Caki2 (cell line): ENCODE measurements around the gene COTL1. TPM values are rescaled to one million over a fixed set of nuclear protein-coding genes. Genes with fewer than 3 reads are reported as not detected.
"Not testable (repeated sequence)": the region's sequence is repeated elsewhere in the genome, so short reads cannot be mapped to it uniquely, and the experiment has no call there.

Source experiments
- DNase-seq: peaks from one replicate; pipeline ENCODE4 v3.0.0-alpha.2; 2015; ENCODE audit warnings: low read depth
- in situ Hi-C: cut with HindIII; loops from 2 replicates; pipeline ENCODE4 v1.10.0; 2016; ENCODE audit warnings: low sequenced_read_pairs, low pct_unique_long_range_greater_than_20kb, mixed read lengths
- total RNA-seq: library from RNA; depleted of rRNA; stranded (reverse); fragments of >200 nt; shearing (Covaris generic); gene quantifications from 2 replicates; pipeline ENCODE4 v1.2.3, GENCODE V29; 2014; ENCODE audit warnings: low replicate concordance

The COTL1 gene
- total RNA-seq, 1 experiment from 2014 or later, result 294 TPM

DNA sequence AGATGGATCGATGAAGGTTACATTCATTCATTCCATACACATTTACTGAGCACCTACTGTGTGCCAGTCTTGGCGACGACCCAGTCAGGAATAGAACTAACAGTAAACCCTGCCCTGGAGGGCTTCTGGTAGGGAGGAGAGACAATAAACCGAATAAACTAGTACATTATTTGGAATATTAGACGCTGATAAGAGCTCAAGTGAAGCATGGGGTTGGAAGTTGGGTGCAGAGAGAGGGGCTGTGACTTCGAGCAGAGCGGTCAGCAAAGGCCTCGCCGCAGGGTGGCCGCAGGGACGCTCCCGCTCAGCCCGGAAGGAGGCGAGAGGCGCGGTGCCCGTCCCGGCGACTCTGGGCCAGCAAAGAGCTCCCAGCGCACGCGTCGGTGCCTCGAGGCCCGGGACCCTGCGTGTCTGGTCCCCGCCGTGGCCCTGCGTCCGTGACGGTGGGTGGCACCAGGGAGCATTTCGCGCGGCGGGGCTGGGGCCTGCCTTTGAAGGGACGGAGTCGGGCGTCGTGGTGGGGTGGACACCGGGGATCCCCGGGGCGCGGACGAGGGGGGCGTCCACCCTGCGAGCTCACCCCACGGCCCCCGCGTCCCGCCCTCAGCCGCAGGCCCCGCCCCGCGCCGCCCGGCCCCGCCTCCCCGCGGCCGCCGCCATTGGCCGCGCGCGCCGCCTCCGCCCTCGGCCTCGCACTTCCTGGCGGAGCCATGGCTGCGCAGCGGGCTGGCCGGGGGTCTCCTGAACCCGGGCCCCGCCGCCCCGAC, 30.1 kb upstream of the COTL1 start, which contains the start of gene KLHL36:
TSS of gene KLHL36 (plus strand) at position 684 of the 767 bp plus-strand sequence. CDS start 2,357 bp downstream, outside the sequence.
- DNase-seq, result no peak
- in situ Hi-C loops, result no loop called here

- in situ Hi-C loops, result no loop called here
- no peak for DNase-seq
These were observed 25.8 kb upstream of the COTL1 start for GRCh38 chr16:84643674-84644073.

DNA sequence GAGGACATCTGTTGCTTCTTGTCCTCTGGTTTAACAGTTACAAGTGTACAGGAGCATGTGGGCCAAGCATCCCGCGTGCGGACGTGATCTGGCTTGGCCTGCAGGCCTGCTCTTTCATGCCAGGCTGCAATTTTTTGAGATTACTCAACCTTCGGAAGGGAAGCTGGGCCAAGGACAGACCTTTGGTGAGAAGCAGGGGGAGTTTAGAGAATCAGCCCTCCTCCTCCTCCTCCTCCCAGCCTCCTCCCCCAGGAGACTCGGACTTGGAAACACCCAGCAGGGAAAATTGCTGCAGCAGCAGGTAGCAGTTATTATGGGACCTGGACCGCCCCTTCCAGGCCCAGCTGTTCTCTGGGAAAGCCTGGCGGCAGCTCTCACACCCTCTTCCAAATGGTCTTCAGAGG, 25.3 kb upstream of the COTL1 start:
- peak; percentile 42 for DNase-seq

DNA sequence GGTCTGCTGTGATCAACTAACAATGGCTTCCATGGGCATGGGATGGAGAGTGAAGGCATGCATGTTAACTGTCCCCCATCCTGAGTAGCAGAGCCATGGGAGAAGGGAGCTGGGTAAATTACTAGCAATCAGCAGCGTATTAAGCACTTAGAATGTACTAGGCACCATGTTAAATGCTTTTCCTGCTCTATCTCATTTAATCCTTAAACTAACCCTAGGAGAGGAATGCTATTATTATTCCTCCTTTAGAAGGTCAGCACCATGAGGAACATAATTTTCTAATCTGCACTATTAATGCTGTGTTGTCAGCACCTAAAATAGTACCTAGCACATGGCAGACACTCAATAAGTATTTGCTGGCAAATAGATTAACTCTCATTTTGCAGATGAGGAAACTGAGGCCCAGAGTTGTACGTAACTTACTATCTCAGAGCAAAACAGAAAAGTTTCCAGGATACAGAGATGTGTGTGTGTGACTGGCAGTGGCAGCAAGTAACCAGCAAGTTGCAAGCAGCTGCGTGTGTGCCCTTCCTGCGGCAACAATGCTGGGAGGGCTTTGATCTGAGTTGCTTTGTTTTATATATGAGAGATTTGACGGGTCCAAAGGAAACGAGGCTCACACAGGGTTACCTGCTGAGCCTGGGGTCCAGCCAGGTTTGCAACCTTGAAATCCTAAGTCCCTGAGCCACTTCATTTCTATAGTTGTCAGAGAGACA, 23.9 kb upstream of the COTL1 start:
- DNase-seq, result no peak
- in situ Hi-C loops, result no loop called here

More for the DNA sequence above, 25.3 kb upstream of the COTL1 start:
- in situ Hi-C loops, result no loop called here

DNA sequence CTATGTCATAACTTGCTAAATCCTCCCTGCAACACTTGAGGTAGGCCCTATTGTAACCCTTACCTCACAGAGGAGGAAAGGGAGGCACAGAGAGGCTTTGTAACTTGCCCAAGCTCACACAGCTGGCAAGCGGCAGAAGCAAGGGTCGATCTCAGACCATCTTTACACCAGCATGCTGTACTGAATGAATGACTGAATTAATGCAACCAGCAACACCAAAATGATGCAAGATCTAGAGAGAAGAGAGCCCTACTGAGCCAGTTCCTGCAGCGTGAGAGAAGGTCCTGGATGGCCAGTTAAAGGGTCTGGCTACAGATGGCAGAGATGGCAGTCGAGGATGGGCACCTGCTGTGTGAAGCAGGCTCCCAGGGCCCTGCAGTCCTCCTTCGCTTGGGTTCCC, 22.3 kb upstream of the COTL1 start:
- no peak for DNase-seq
- in situ Hi-C loops, result no loop called here

DNA sequence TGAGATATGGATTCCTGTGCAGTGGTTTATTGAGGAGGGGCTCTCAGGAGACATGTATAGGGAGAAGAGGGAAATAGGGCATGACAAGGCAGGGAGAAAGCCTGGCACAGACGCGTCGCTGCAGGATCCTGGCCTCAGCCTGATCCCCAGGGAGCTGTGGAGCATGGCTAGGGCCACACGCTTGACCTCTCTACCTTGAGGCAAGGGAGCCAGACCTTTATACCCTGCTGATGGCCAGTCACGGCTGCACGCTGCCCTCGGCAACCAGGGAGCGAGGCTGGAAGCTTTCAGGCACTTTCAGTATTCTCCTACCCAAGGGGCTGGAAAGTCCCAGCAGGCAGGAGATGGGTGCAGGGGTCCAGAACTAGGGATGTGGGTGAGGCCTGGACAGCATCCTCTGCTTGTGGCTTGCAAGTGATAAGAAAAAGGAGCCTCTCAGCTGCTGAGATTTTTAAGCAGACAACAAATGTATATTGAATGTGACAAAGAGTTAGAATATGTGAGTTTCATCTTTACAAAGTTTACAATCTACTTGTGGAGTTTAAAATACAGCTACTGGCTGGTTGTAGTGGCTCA, 20.4 kb upstream of the COTL1 start:
- in situ Hi-C loops, result no loop called here
- no peak for DNase-seq

- in situ Hi-C loops, result no loop called here
- no peak for DNase-seq
These were observed 19.8 kb upstream of the COTL1 start for GRCh38 chr16:84637709-84638108.

DNA sequence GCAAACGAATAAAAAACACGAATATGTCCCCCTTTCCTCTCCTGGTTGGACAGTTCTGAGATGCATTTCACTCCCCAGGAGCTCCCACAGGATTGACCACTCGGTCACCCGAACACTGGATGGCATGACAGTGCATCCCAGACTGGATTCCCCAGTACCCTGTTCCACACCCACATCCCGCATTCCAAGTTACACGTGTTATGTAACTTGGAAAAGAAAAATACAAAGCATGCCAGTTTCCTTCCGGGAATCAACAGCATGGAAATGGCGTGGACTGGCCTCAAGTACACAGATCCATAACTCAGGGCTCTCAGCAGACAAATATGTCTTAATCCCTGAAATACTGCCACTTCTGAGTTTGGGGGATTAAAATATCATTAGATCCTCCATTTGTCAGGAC, 17.8 kb upstream of the COTL1 start:
- in situ Hi-C loops, result no loop called here
- DNase-seq, result no peak

DNA sequence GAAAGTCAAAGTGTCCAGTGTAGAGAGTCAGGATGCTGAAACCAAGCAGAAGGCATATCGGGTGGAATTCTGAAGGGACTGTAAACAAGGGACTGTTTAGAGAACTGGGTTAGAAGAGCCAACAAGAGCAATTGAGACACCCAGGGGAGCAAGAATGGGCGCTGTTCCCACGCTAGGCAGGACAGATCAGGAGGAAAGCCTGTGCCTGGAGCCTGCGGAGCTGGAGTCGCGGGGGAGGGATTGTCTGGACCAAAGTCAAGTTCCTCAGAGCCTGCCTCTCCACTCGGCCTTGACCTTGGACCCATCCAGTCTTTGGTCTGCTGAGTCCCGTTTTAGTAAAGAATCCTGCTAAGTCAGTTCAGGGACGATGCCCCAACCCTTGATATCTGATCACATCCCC, 15.7 kb upstream of the COTL1 start:
- no peak for DNase-seq
- in situ Hi-C loops, result no loop called here

DNA sequence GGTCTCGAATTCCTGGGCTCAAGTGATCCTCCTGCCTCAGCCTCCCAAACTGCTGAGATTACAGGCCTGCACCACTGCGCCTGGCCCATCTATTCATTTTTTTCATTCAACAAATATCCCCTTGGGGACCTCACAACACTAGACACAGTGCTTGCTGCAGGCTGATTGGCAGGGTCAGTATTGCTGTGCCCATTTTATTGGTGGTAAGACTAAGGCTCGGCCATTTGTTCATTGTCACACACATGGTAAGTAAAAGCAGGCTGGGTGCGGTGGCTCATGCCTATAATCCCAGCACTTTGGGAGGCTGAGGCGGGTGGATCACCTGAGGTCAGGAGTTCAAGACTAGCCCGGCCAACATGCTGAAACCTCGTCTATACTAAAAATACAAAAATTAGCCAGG, 15.0 kb upstream of the COTL1 start:
- in situ Hi-C loops, DNase-seq: not testable (repeated sequence)

GRCh38 chr16:84631886-84632285, 14.0 kb upstream of the COTL1 start:
- in situ Hi-C loops, result no loop called here
- DNase-seq, result no peak

GRCh38 chr16:84631153-84631466, 13.2 kb upstream of the COTL1 start:
- DNase-seq, result no peak
- in situ Hi-C loops, result no loop called here

- in situ Hi-C loops, result no loop called here
These were observed 12.7 kb upstream of the COTL1 start for GRCh38 chr16:84630446-84631152.

DNA sequence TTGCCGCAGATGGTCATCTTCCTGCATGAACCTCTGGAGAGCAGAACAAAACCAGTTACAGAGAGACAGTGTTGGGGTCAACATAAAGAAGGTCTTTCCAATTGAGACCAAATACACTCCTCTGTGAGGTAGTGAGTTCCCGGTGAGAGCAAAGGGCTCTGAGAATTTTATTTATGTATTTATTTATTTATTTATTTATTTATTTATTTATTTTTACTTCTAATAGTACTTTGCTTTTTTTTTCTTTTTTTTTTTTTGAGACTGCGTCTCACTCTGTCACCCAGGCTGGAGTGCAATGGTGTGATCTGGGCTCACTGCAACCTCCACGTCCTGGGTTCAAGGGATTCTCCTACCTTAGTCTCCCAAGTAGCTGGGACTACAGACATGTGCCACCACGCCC, 12.1 kb upstream of the COTL1 start:
- in situ Hi-C loops, result no loop called here

More at GRCh38 chr16:84630446-84631152, 12.7 kb upstream of the COTL1 start:
- no peak for DNase-seq

DNA sequence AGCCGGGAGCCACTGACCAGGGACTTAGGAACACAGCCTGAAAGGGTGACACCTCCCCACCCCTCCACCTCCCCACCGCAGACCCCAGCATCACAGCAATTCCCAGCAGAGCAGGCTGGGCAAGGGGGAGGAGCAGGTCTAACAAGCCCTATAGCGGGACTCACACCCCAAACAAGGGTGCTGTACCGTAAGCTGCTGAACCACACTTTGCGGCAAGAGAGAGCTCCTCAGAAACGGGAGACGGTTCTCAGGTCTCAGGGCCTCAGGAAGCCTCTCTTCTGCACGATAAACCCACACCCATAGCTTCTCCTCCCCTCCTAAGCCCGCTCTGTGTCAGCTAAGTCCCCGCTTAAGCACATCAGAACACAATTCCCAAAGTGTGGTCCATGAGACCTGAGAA, 11.7 kb upstream of the COTL1 start:
- DNase-seq, result no peak
- in situ Hi-C loops, result no loop called here

More for the DNA sequence above, 12.1 kb upstream of the COTL1 start:
- no peak for DNase-seq

DNA sequence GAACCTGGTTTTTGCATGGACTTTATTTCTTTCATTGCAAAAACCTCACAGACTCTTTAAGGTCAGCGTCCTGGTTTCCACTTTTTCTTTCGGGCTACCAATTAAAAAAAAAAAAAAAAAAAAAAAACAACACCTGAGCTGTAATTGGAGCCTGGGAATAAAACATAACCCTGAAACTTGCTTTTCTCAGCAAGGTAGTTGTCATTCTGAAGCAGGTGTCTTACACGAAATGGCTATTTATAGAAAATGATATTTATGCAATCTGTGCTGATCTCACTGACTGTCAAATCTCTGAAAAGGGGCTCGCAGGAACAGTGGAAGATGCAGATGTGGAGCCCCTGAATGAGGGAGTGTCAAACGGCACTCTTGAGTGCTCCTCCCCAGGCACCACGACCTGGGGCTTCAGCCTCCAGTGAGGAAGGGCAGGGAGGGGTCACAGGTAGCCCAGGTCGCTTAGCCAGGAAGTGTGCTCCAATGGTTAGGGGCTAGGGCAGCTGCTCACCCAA, 10.4 kb upstream of the COTL1 start:
- DNase-seq, result no peak
- in situ Hi-C loops, result no loop called here

DNA sequence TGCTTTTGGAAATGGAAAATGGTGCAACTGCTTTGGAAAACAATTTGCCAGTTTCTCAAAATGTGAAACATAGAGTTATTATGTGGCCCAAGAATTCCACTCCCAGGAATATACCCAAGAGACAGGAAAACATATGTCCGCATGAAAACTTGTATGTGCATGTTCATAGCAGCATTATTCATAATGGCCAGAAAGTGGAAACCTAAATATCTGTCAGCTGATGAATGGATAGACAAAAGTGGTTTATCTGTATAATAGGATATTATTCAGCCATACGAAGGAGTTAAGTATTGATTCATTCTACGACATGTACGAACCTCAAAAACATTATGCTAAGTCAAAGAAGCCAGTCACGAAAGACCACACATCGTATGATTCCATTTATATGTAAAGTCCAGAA, 7.7 kb upstream of the COTL1 start:
- DNase-seq, result no peak
- in situ Hi-C loops, result no loop called here

- in situ Hi-C loops, result not testable (repeated sequence)
These were observed 3.0 kb upstream of the COTL1 start for GRCh38 chr16:84620913-84621312.

More at GRCh38 chr16:84620913-84621312, 3.0 kb upstream of the COTL1 start:
- not testable (repeated sequence) for DNase-seq
